VCaP (cell line): ENCODE results near the gene COX10.

Experiments used
- H3K27ac ChIP-seq: fragments of 450-650 bp; 2 replicates; pipeline ENCODE4 v1.5.1; 2017
- CTCF ChIP-seq: fragments of 450-650 bp; conservative IDR thresholded peaks from 2 replicates; pipeline ENCODE4 v1.5.1; 2017; ENCODE audit warnings: mild to moderate bottlenecking, moderate library complexity

The COX10 gene

GRCh38 chr17:14057591-14057990 lies 11.7 kb upstream of the COX10 start:
- H3K27ac ChIP-seq = no peak overlapping the region
- no peak for TF ChIP-seq CTCF

- no peak for TF ChIP-seq CTCF
- no peak overlapping the region for H3K27ac ChIP-seq
Observed at GRCh38 chr17:14058051-14058450, 11.3 kb upstream of the COX10 start.

- TF ChIP-seq CTCF = no peak
- H3K27ac ChIP-seq = peak overlapping the region; percentile 83
Observed at GRCh38 chr17:14060706-14061105, 8.6 kb upstream of the COX10 start.

GRCh38 chr17:14061666-14062560 lies 7.4 kb upstream of the COX10 start:
- H3K27ac ChIP-seq = peak overlapping the region; percentile 83
- no peak; the same call in none of the 2 replicates for TF ChIP-seq CTCF

GRCh38 chr17:14067347-14067746 lies 2.0 kb upstream of the COX10 start:
- no peak for TF ChIP-seq CTCF
- no peak overlapping the region for H3K27ac ChIP-seq

GRCh38 chr17:14068542-14069250 lies 608 bp upstream of the COX10 start:
- H3K27ac ChIP-seq = peak overlapping the region; percentile 86
- no peak for TF ChIP-seq CTCF

- H3K27ac ChIP-seq = no peak overlapping the region; the same call in 1 of the 2 replicates
- TF ChIP-seq CTCF = no peak
Observed at GRCh38 chr17:14070344-14070984, 1.2 kb downstream of the COX10 start.
